Fibroblast of villous mesenchyme (primary cell): ENCODE data around the gene AMIGO2. TPM values are rescaled to one million over a fixed set of nuclear protein-coding genes. Genes with fewer than 3 reads are reported as not detected.
A peak's percentile ranks its signal among the peaks of the same experiment; 100 is the strongest.

Experiments
- DNase-seq: peaks from one replicate; pipeline ENCODE4 v3.0.0-alpha.2; 2010; ENCODE audit warnings: low read depth
- H3K4me3 ChIP-seq: 2 replicates; pipeline ENCODE4 v1.5.1; 2011; ENCODE audit warnings: low read depth, mild to moderate bottlenecking, low read length
- total RNA-seq: library from RNA; depleted of rRNA; stranded (reverse); fragments of >200 nt; gene quantifications from 2 replicates; pipeline ENCODE4 v1.2.3, GENCODE V29; 2012
- TF ChIP-seq, protein P1 (sequence below): IDR thresholded peaks from 2 replicates; pipeline ENCODE4 v1.5.1; 2012; ENCODE audit warnings: low read depth, mild to moderate bottlenecking, low read length; ENCODE audit not compliant: insufficient read depth

The AMIGO2 gene
- total RNA-seq, 1 donor: 62.2 TPM

DNA sequence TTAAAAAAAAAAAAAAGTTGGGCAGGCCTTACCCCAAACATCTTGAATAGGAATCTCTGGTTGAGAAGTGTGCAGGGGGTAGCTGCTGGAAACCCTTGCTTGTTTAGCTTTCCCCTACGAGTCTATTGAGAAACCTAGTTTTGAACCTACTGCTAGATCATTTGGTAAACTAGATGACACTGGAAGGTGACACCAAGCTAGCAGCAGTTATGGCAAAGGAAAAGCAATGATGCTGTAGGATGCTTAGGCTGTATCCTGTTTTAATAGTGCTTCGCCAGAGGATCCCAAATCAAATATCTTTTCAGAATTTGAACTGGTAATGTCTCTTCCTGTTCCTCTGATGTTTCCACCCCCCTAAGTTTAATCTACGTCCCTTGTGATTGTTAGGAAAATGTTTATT lies 5.8 kb downstream of the AMIGO2 start:
- DNase-seq: no peak
- H3K4me3 ChIP-seq: no peak overlapping the region
- TF ChIP-seq, protein P1, sequence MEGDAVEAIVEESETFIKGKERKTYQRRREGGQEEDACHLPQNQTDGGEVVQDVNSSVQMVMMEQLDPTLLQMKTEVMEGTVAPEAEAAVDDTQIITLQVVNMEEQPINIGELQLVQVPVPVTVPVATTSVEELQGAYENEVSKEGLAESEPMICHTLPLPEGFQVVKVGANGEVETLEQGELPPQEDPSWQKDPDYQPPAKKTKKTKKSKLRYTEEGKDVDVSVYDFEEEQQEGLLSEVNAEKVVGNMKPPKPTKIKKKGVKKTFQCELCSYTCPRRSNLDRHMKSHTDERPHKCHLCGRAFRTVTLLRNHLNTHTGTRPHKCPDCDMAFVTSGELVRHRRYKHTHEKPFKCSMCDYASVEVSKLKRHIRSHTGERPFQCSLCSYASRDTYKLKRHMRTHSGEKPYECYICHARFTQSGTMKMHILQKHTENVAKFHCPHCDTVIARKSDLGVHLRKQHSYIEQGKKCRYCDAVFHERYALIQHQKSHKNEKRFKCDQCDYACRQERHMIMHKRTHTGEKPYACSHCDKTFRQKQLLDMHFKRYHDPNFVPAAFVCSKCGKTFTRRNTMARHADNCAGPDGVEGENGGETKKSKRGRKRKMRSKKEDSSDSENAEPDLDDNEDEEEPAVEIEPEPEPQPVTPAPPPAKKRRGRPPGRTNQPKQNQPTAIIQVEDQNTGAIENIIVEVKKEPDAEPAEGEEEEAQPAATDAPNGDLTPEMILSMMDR: no peak

DNA sequence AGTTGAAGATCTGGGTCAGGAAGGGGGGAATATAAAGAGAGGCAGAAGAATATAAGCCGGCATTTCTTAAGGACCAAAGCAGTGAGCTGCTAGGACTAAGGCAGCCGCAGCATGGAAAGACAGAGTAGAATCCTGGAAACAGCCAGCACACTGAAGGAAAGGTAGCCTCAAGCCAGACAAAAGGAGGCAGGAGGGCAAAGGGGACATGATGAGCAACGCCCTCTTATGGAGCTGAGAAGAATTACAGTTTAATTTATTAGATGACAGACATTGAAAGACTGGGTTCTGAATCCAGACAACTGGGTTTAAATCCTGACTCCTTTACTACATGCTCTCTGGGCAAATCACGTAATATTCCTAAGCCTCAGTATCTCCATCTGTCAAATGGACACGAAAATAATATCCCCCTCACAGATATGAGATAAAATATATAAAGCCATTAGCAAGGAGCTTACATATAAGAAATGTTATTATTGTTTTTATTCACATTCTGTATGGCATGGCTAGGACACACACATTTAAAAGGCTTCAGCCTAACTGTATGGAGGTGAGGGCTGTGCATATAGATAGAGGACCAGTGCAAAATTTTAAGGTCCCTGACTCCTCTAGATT lies 8.4 kb downstream of the AMIGO2 start:
- no peak overlapping the region for H3K4me3 ChIP-seq
- DNase-seq: no peak
- TF ChIP-seq, protein P1: peak; percentile 49

DNA sequence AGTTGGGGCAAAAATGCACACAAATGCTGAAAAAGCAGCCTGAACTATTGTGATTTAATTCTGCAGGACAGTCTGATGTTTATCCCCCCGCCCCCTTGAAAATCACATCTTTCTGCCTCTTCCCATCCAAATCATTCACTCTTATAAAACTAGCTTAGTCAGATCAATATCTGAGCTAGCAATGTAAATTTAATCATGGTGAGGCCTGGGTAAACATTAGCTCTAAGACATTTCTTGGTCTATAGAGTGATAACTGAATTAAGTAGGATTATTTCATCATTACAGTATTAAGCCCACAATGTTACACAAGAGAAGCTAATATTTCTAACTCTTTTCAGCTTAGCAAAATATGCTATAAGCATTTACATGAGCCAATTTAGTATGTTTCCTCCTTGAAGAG lies 9.4 kb downstream of the AMIGO2 start:
- no peak for DNase-seq
- H3K4me3 ChIP-seq: no peak overlapping the region
- TF ChIP-seq, protein P1: no peak

DNA sequence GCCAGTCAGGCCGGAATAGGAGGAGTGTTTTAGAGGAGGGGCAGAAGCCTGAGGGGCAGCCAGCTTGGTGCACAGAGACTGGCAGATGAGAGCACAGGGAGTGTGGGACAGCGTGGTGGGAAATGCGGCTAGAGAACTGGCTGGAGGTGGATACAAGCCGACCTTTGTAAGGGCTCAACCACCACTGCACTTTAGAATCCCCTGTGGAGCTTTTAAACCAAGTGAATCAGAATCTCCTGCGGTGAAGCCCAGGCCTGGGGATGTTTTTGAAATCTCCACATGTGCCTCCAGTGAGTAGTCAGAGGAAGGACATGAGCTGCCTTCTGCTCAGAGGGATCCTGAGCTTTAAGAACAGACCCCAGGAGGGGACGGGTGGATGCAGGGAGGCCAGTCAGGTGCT lies 11.2 kb downstream of the AMIGO2 start:
- no peak overlapping the region for H3K4me3 ChIP-seq
- TF ChIP-seq, protein P1: no peak
- DNase-seq: no peak

DNA sequence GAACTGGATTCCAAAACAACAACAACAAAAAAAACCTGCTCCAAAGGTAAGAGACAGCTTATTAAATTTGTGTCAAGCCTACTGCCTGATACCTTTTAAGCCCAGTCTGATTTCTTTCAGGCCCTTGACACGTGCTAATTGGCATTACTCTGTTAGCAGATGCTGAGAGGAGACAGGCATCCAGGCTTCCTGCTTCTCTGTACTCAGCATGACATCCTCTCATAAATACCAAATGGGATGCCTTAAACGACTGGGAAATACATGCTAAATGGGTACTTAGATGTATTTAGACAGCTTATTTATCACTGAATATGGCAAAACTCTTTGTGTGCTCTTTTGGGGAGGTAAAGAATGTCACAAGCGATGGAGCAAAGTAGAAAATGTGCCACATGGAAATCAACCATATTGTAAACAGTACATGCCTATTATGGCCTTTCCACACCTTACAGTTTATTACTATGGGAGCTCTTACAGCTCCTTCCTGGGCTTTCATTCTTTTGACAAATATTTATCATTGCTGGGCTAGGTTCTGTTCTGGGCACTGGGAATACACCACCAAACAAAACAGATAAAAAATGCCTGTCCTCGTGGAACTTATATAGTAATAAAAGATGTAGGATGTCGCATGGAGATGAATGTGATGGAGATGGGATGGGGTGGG lies 11.9 kb downstream of the AMIGO2 start:
- H3K4me3 ChIP-seq: no peak overlapping the region
- no peak for DNase-seq
- TF ChIP-seq, protein P1: no peak

DNA sequence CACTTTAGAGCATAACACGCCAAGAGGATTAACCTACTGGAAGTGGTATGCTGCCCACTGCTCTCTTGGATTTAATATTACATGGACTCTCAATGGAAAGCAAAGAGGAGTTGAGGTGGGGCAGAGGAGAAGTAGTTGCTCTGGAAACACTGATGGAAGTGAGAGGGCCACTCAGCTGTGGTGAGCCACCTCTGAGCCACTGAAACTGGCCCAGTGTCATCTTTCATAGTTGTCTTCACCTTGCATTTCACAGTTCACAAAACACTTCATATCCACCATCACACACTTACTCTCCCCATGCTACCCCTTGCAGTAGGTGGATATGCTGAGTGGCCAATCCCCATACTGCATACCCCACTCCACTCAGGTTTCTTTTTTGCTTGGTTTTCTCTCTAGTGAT lies 12.6 kb downstream of the AMIGO2 start:
- H3K4me3 ChIP-seq: no peak overlapping the region
- DNase-seq: no peak
- TF ChIP-seq, protein P1: no peak
